Liver (tissue), 9 donors: ENCODE results near the gene ASCL3. TPM values are rescaled to one million over a fixed set of nuclear protein-coding genes. Genes with fewer than 3 reads are reported as not detected.

ENCODE experiments used
- DNase-seq: peaks from one replicate; pipeline ENCODE4 v3.0.0-alpha.2; 2017; ENCODE audit warnings: low spot score
- H3K27ac ChIP-seq, 2 donors: one replicate each; pipeline ENCODE4 v1.7.0; 2013; ENCODE audit warnings: inconsistent platforms in 2 of 2, low read length in 2 of 2, control low read depth in 1 of 2, low read depth in 1 of 2, mild to moderate bottlenecking in 1 of 2
- H3K27me3 ChIP-seq, 4 donors: one replicate each; pipeline versions ENCODE4 v1.6.1 to v1.7.0; 2013; ENCODE audit warnings: low read length in 3 of 4, inconsistent platforms in 1 of 4, mild to moderate bottlenecking in 1 of 4, moderate library complexity in 1 of 4; ENCODE audit not compliant: control insufficient read depth in 4 of 4, insufficient read depth in 4 of 4
- H3K36me3 ChIP-seq, 4 donors: one replicate each; pipeline versions ENCODE4 v1.6.1 to v1.7.0; 2013; ENCODE audit warnings: low read length in 3 of 4, mild to moderate bottlenecking in 3 of 4, low read depth in 1 of 4, moderate library complexity in 1 of 4; ENCODE audit not compliant: control insufficient read depth in 4 of 4, insufficient read depth in 3 of 4
- H3K4me1 ChIP-seq, 4 donors: one replicate each; pipeline versions ENCODE4 v1.6.1 to v1.7.0; 2013; ENCODE audit warnings: low read length in 3 of 4, mild to moderate bottlenecking in 3 of 4, moderate library complexity in 1 of 4; ENCODE audit not compliant: control insufficient read depth in 4 of 4, insufficient read depth in 4 of 4
- H3K4me3 ChIP-seq, 3 donors: one replicate each; pipeline versions ENCODE4 v1.6.1 to v1.7.0; 2013; ENCODE audit warnings: low read length in 3 of 3, control low read depth in 1 of 3, low read depth in 1 of 3, mild to moderate bottlenecking in 1 of 3
- H3K9ac ChIP-seq, 2 donors: one replicate each; pipeline ENCODE4 v1.7.0; 2013; ENCODE audit warnings: low read length in 2 of 2, mild to moderate bottlenecking in 2 of 2, moderate library complexity in 2 of 2, control low read depth in 1 of 2, low read depth in 1 of 2
- H3K9me3 ChIP-seq, 4 donors: one replicate each; pipeline versions ENCODE4 v1.6.1 to v1.7.0; 2013; ENCODE audit warnings: low read length in 3 of 4; ENCODE audit not compliant: control insufficient read depth in 4 of 4
- EGR1 ChIP-seq, 2 donors: IDR thresholded peaks; 2 replicates each; pipeline ENCODE4 v1.6.1; 2016 to 2018; ENCODE audit warnings: antibody characterized with exemption in 2 of 2, low read depth in 2 of 2
- FOXA2 ChIP-seq: IDR thresholded peaks from 2 replicates; pipeline ENCODE4 v1.6.1; 2016; ENCODE audit warnings: antibody characterized with exemption
- GABPA ChIP-seq, 2 donors: IDR thresholded peaks in 1 of 2; conservative IDR thresholded peaks in 1 of 2; 2 replicates each; pipeline ENCODE4 v1.6.1; 2016; ENCODE audit warnings: antibody characterized with exemption in 2 of 2, mild to moderate bottlenecking in 1 of 2, moderate library complexity in 1 of 2
- HNF4A ChIP-seq, 2 donors: conservative IDR thresholded peaks; 2 replicates each; pipeline ENCODE4 v1.6.1; 2016; ENCODE audit warnings: antibody characterized with exemption in 2 of 2, mild to moderate bottlenecking in 2 of 2
- HNF4G ChIP-seq: IDR thresholded peaks from 2 replicates; pipeline ENCODE4 v1.6.1; 2016; ENCODE audit warnings: antibody characterized with exemption
- JUND ChIP-seq, 2 donors: IDR thresholded peaks; 2 replicates each; pipeline ENCODE4 v1.6.1; 2016; ENCODE audit warnings: antibody characterized with exemption in 2 of 2
- NR2F2 ChIP-seq: IDR thresholded peaks from 2 replicates; pipeline ENCODE4 v1.6.1; 2016; ENCODE audit warnings: antibody characterized with exemption
- RAD21 ChIP-seq, 2 donors: IDR thresholded peaks; 2 replicates each; pipeline ENCODE4 v1.6.1; 2016; ENCODE audit warnings: antibody characterized with exemption in 2 of 2, mild to moderate bottlenecking in 2 of 2
- RXRA ChIP-seq, 2 donors: IDR thresholded peaks; 2 replicates each; pipeline ENCODE4 v1.6.1; 2017 to 2018; ENCODE audit warnings: antibody characterized with exemption in 2 of 2, mild to moderate bottlenecking in 1 of 2
- SP1 ChIP-seq: IDR thresholded peaks from 2 replicates; pipeline ENCODE4 v1.6.1; 2018; ENCODE audit warnings: antibody characterized with exemption, mild to moderate bottlenecking
- TAF1 ChIP-seq: conservative IDR thresholded peaks from 2 replicates; pipeline ENCODE4 v1.6.1; 2016; ENCODE audit warnings: antibody characterized with exemption, mild to moderate bottlenecking
- YY1 ChIP-seq: IDR thresholded peaks from 2 replicates; pipeline ENCODE4 v1.6.1; 2016; ENCODE audit warnings: antibody characterized with exemption, mild to moderate bottlenecking
- WGBS: extraction: QIAGEN DNeasy Blood & Tissue Kit; methylation state at CpG from one replicate; pipeline ENCODE4 v1.1.7; 2013; 5-methylcytosine and 5-hydroxymethylcytosine counted together
- polyA plus RNA-seq, 2 donors: library from polyadenylated mRNA; stranded (reverse) in 1 of 2; unstranded in 1 of 2; fragments of 200-250 nt in 1 of 2; fragments of >200 nt in 1 of 2; fragmentation: Nextera tagmentation in 1 of 2; extraction: Ambion mirVana in 1 of 2; gene quantifications; one replicate each; pipeline versions ENCODE4 v1.2.1 to v1.2.3, GENCODE V29; 2013 to 2015
- total RNA-seq, 2 donors: library from RNA; depleted of rRNA; stranded (reverse); fragments of >200 nt; gene quantifications; one replicate each; pipeline ENCODE4 v1.2.3, GENCODE V29; 2014
- TF ChIP-seq, protein P1 (sequence below): IDR thresholded peaks from 2 replicates; pipeline ENCODE4 v1.6.1; 2016; ENCODE audit warnings: antibody characterized with exemption
- TF ChIP-seq, protein P2 (sequence below): IDR thresholded peaks from 2 replicates; pipeline ENCODE4 v1.6.1; 2016; ENCODE audit warnings: antibody characterized with exemption
- TF ChIP-seq, protein P3 (sequence below): IDR thresholded peaks from 2 replicates; pipeline ENCODE4 v1.6.1; 2016; ENCODE audit warnings: antibody characterized with exemption, mild to moderate bottlenecking
- donor health status: healthy.
- donor health status: healthy.
- donor health status: healthy.
- donor health status: healthy.
- donor health status: healthy.

The ASCL3 gene
- total and polyA plus RNA-seq, 4 donors = not detected

DNA sequence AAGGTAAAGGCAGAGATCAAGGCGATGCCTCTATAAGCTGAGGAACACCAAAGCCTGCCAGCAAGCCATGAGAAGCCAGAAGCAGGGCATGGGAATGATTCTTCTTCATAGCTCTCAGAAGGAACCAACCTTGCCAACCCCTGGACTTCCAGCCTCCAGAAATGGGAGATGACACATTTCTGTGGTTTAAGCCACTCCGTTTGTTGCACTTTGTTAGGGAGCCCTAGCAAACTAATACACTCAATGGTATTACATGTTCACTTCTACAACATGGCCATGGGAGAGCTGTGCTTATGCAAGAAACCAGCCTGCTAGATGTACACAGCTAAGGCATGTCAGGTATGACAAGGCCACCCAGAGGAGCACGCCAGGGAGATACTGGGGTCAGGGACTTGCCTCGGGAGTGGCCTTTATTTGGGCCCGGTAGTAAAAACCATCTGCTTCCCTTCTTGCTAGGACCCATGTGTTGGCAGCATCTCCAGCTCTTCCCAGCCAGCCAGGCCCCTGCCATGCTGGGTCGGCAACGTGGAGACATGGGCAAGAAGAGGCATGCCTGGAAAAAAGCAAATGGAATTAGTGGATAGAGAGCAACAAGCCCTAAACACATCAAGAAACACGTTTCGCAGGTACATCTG, 13.7 kb downstream of the ASCL3 start:
- H3K4me1 ChIP-seq = no peaks in the 10 kb centered on the region
- H3K36me3 ChIP-seq = peaks cover 0 to 2% (median 0%) of the 10 kb centered on the region in 4 donors
- 94% methylated on average over 9 of the region's 9 CpGs for whole genome bisulfite sequencing
- no peak overlapping the region for H3K4me3 ChIP-seq
- no peaks in the 10 kb centered on the region for H3K27me3 ChIP-seq
- H3K9me3 ChIP-seq = no peaks in the 10 kb centered on the region
- no peak overlapping the region for H3K27ac ChIP-seq
- no peak for DNase-seq
- TF ChIP-seq TAF1 (no peak), RAD21 (IDR thresholded peaks at IDR 0.05) (no peak), GABPA (IDR thresholded peaks at IDR 0.05 in 1 of 2, conservative IDR thresholded peaks at IDR 0.05 in 1 of 2) (no peak), SP1 (no peak), EGR1 (IDR thresholded peaks at IDR 0.05; ENCODE audit: low read depth in 2 of 2) (no peak)
- TF ChIP-seq, protein P1, sequence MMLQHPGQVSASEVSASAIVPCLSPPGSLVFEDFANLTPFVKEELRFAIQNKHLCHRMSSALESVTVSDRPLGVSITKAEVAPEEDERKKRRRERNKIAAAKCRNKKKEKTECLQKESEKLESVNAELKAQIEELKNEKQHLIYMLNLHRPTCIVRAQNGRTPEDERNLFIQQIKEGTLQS = no peak
- TF ChIP-seq, protein P2, sequence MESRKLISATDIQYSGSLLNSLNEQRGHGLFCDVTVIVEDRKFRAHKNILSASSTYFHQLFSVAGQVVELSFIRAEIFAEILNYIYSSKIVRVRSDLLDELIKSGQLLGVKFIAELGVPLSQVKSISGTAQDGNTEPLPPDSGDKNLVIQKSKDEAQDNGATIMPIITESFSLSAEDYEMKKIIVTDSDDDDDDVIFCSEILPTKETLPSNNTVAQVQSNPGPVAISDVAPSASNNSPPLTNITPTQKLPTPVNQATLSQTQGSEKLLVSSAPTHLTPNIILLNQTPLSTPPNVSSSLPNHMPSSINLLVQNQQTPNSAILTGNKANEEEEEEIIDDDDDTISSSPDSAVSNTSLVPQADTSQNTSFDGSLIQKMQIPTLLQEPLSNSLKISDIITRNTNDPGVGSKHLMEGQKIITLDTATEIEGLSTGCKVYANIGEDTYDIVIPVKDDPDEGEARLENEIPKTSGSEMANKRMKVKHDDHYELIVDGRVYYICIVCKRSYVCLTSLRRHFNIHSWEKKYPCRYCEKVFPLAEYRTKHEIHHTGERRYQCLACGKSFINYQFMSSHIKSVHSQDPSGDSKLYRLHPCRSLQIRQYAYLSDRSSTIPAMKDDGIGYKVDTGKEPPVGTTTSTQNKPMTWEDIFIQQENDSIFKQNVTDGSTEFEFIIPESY = no peak
- TF ChIP-seq, protein P3, sequence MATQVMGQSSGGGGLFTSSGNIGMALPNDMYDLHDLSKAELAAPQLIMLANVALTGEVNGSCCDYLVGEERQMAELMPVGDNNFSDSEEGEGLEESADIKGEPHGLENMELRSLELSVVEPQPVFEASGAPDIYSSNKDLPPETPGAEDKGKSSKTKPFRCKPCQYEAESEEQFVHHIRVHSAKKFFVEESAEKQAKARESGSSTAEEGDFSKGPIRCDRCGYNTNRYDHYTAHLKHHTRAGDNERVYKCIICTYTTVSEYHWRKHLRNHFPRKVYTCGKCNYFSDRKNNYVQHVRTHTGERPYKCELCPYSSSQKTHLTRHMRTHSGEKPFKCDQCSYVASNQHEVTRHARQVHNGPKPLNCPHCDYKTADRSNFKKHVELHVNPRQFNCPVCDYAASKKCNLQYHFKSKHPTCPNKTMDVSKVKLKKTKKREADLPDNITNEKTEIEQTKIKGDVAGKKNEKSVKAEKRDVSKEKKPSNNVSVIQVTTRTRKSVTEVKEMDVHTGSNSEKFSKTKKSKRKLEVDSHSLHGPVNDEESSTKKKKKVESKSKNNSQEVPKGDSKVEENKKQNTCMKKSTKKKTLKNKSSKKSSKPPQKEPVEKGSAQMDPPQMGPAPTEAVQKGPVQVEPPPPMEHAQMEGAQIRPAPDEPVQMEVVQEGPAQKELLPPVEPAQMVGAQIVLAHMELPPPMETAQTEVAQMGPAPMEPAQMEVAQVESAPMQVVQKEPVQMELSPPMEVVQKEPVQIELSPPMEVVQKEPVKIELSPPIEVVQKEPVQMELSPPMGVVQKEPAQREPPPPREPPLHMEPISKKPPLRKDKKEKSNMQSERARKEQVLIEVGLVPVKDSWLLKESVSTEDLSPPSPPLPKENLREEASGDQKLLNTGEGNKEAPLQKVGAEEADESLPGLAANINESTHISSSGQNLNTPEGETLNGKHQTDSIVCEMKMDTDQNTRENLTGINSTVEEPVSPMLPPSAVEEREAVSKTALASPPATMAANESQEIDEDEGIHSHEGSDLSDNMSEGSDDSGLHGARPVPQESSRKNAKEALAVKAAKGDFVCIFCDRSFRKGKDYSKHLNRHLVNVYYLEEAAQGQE = no peak
- no peak overlapping the region for H3K9ac ChIP-seq

DNA sequence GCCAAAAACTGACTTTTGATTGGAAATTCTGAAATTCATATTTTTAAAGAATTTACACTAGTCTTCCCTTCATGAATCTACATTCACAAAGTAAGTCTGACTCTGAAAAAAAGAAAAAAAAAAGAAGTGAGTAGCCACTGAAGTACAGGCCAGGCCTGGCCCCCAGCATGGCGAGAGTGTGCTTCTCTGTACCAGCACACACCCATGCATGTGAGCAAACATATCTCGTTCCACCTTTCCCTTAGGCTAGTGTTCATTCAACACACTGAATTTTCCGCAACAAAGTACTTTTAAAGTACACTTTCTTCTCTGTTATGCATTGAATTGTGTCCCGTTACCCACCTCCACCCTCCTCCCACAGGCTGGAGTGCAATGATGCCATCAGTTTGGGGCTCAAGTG, 14.6 kb downstream of the ASCL3 start:
- no peak for DNase-seq
- H3K27ac ChIP-seq = no peak overlapping the region
- TF ChIP-seq HNF4A (conservative IDR thresholded peaks at IDR 0.05) = no peak
- TF ChIP-seq, protein P3 = no peak
- TF ChIP-seq, protein P1 = no peak
- TF ChIP-seq RAD21 (IDR thresholded peaks at IDR 0.05) = no peak
- TF ChIP-seq GABPA (IDR thresholded peaks at IDR 0.05 in 1 of 2, conservative IDR thresholded peaks at IDR 0.05 in 1 of 2) = no peak
- TF ChIP-seq FOXA2 = no peak
- TF ChIP-seq HNF4G = no peak
- TF ChIP-seq YY1 = no peak
- TF ChIP-seq EGR1 (IDR thresholded peaks at IDR 0.05; ENCODE audit: low read depth in 2 of 2) = no peak
- no peak for TF ChIP-seq SP1
- TF ChIP-seq NR2F2 = no peak
- no peak for TF ChIP-seq JUND (IDR thresholded peaks at IDR 0.05)
- no peak for TF ChIP-seq RXRA (IDR thresholded peaks at IDR 0.05)
- TF ChIP-seq, protein P2 = no peak
- no peaks in the 10 kb centered on the region for H3K27me3 ChIP-seq
- peaks cover 0 to 2% (median 0%) of the 10 kb centered on the region in 4 donors for H3K36me3 ChIP-seq
- 96% methylated on average over 4 of the region's 4 CpGs for WGBS
- H3K9ac ChIP-seq = no peak overlapping the region
- H3K4me3 ChIP-seq = no peak overlapping the region
- no peaks in the 10 kb centered on the region for H3K9me3 ChIP-seq
- H3K4me1 ChIP-seq = no peaks in the 10 kb centered on the region
